ENCODE measurements around the gene CPT2. TPM values are rescaled to one million over a fixed set of nuclear protein-coding genes. Genes with fewer than 3 reads are reported as not detected.

Gene CPT2
- total and polyA plus RNA-seq, 9 of the 15 experiments (the other 6 are each of a cell fraction or from before 2014, with no cell fraction given), result 7.6 to 25.1 (median 16.8) TPM

DNA sequence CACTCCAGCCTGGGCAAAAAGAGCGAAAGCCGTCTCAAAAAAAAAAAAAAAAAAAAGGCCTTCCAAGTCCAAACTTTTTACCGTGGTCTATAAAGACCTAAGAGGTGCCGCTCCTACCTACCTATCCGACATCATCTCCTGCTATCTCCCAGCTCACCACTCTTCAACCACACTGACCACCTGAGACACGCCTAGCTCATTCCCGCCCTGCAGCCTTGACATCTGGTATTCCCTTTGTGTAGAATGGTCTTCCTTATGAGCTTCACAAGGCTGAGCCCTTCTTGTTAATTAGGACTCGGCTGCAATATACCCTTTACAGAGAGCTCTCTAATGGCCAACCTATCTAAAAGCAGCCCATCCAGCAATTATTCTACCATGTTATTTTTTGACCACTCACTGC is 41.0 kb downstream of the CPT2 start:
- 2% methylated on average over 6 of the region's 8 CpGs for WGBS (ENCODE audit: insufficient coverage, low coverage, missing lambda C conversion rate)
- peak overlapping the region; percentile 83 for H3K27ac ChIP-seq (ENCODE audit: extremely low read depth, low read depth, low read length)
- peak overlapping the region; percentile 85; the same call in 1 of the 2 replicates for H2AFZ ChIP-seq (ENCODE audit: low read depth, low read length)
- peaks cover 36% of the 10 kb centered on the region for H3K79me2 ChIP-seq (ENCODE audit: control insufficient read depth, insufficient read depth, low read length)
- peak overlapping the region; percentile 100 for H3K4me2 ChIP-seq (ENCODE audit: insufficient read depth, low read length)
- H3K9ac ChIP-seq (ENCODE audit: insufficient read depth in 1 of 2, low read depth in 2 of 2, low read length in 2 of 2), result peak overlapping the region; percentile 91 to 95
- in situ Hi-C loops (cut with MboI), result no loop called here
- H4K20me1 ChIP-seq (replicated peaks; ENCODE audit: control insufficient read depth, insufficient read depth, low read length), result 0 out of 2 replicates have a peak, but pooled peaks cover 4% of the 10 kb centered on the region
- H3K36me3 ChIP-seq (ENCODE audit: control insufficient read depth, insufficient read depth, low read length), result peaks cover 42% of the 10 kb centered on the region
- ATAC-seq (peak; percentile 6; the same call in 1 of the 3 replicates), FAIRE-seq (peak; percentile 54), DNase-seq (ENCODE audit: extremely low read depth in 1 of 4, low spot score in 3 of 4) (peak in 3 of 4 experiments; percentile 24 to 31 (median 25))
- CTCF ChIA-PET (ENCODE audit: low intra/inter-chr PET ratio), result no interaction called here
- peak overlapping the region; percentile 88 for H3K4me3 ChIP-seq
- H3K9me1 ChIP-seq (ENCODE audit: control insufficient read depth, insufficient read depth, low read length), result no peaks in the 10 kb centered on the region
- BruUV-seq (replicated peaks), result no TSS peak
- H3K9me3 ChIP-seq (replicated peaks; ENCODE audit: control insufficient read depth, insufficient read depth, low read depth, low read length), result no peaks in the 10 kb centered on the region; the same call in 1 of the 2 replicates
- H3K27me3 ChIP-seq (ENCODE audit: control insufficient read depth in 2 of 2, insufficient read depth in 2 of 2, low read length in 2 of 2), result no peaks in the 10 kb centered on the region
- peaks cover 12 to 14% of the 10 kb centered on the region in 2 experiments; a peak in 3 of 5 replicates for H3K4me1 ChIP-seq (replicated peaks in 1 of 2; ENCODE audit: control insufficient read depth in 2 of 2, insufficient read depth in 2 of 2, low read length in 2 of 2)
- intact Hi-C loops (cut with micrococcal nuclease), result no loop called here
- POLR2A ChIA-PET, result interaction anchor here (0.6 to 1.9 kb wide), 6 partner anchors 9 to 1104 kb away, joined by 3 to 21 read pairs (median 4); no protein-coding TSS in a partner anchor
- TF ChIP-seq, protein P1, sequence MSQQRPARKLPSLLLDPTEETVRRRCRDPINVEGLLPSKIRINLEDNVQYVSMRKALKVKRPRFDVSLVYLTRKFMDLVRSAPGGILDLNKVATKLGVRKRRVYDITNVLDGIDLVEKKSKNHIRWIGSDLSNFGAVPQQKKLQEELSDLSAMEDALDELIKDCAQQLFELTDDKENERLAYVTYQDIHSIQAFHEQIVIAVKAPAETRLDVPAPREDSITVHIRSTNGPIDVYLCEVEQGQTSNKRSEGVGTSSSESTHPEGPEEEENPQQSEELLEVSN (IDR thresholded peaks at IDR 0.05; ENCODE audit: borderline replicate concordance in 1 of 2, extremely low read depth in 1 of 2, insufficient read depth in 1 of 2, insufficient read length in 1 of 2, low read depth in 1 of 2, low read length in 1 of 2, poor library complexity in 1 of 2, severe bottlenecking in 1 of 2), result peak; percentile 55 to 79
- TF ChIP-seq SIRT6 (IDR thresholded peaks at IDR 0.05; ENCODE audit: low read depth, low read length) (no peak), RB1 (IDR thresholded peaks at IDR 0.05; ENCODE audit: low read depth) (0 out of 2 replicates have a peak, but pooled peaks have one; percentile 38), FOXK2 (conservative IDR thresholded peaks at IDR 0.05 in 1 of 2, IDR thresholded peaks at IDR 0.05 in 1 of 2; ENCODE audit: low read depth in 2 of 2) (0 out of 4 replicates have a peak, but pooled peaks of 1 of the 2 experiments have one; percentile 10), ZNF316 (IDR thresholded peaks at IDR 0.05) (0 out of 2 replicates have a peak, but pooled peaks have one; percentile 1)
- TF ChIP-seq, protein P2, sequence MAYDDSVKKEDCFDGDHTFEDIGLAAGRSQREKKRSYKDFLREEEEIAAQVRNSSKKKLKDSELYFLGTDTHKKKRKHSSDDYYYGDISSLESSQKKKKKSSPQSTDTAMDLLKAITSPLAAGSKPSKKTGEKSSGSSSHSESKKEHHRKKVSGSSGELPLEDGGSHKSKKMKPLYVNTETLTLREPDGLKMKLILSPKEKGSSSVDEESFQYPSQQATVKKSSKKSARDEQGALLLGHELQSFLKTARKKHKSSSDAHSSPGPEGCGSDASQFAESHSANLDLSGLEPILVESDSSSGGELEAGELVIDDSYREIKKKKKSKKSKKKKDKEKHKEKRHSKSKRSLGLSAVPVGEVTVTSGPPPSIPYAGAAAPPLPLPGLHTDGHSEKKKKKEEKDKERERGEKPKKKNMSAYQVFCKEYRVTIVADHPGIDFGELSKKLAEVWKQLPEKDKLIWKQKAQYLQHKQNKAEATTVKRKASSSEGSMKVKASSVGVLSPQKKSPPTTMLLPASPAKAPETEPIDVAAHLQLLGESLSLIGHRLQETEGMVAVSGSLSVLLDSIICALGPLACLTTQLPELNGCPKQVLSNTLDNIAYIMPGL (CRISPR knock-in tag; IDR thresholded peaks at IDR 0.05), result 0 out of 2 replicates have a peak, but pooled peaks have one; percentile 8
- TF ChIP-seq, protein P3, sequence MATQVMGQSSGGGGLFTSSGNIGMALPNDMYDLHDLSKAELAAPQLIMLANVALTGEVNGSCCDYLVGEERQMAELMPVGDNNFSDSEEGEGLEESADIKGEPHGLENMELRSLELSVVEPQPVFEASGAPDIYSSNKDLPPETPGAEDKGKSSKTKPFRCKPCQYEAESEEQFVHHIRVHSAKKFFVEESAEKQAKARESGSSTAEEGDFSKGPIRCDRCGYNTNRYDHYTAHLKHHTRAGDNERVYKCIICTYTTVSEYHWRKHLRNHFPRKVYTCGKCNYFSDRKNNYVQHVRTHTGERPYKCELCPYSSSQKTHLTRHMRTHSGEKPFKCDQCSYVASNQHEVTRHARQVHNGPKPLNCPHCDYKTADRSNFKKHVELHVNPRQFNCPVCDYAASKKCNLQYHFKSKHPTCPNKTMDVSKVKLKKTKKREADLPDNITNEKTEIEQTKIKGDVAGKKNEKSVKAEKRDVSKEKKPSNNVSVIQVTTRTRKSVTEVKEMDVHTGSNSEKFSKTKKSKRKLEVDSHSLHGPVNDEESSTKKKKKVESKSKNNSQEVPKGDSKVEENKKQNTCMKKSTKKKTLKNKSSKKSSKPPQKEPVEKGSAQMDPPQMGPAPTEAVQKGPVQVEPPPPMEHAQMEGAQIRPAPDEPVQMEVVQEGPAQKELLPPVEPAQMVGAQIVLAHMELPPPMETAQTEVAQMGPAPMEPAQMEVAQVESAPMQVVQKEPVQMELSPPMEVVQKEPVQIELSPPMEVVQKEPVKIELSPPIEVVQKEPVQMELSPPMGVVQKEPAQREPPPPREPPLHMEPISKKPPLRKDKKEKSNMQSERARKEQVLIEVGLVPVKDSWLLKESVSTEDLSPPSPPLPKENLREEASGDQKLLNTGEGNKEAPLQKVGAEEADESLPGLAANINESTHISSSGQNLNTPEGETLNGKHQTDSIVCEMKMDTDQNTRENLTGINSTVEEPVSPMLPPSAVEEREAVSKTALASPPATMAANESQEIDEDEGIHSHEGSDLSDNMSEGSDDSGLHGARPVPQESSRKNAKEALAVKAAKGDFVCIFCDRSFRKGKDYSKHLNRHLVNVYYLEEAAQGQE (IDR thresholded peaks at IDR 0.05; ENCODE audit: borderline replicate concordance), result no peak
- TF ChIP-seq, protein P3 (CRISPR knock-in tag; IDR thresholded peaks at IDR 0.05; ENCODE audit: low read depth), result no peak
